ENCODE measurements around the gene TTC28. TPM values are rescaled to one million over a fixed set of nuclear protein-coding genes. Genes with fewer than 3 reads are reported as not detected.

The TTC28 gene
- total RNA-seq, 1 experiment from 2014 or later, result 0.12 TPM

GRCh38 chr22:28410050-28410816, 269.4 kb downstream of the TTC28 start:
- H3K4me2 ChIP-seq (ENCODE audit: low read length), result no peak overlapping the region
- TF ChIP-seq ZBTB33 (IDR thresholded peaks at IDR 0.05; ENCODE audit: extremely low read depth, insufficient replicate concordance, low read length) (no peak), EZH2phosphoT487 (IDR thresholded peaks at IDR 0.05; ENCODE audit: borderline replicate concordance) (no peak), TCF7L2 (IDR thresholded peaks at IDR 0.05; ENCODE audit: borderline replicate concordance, extremely low read depth, insufficient read depth, insufficient read length) (no peak), SIN3A (IDR thresholded peaks at IDR 0.05; ENCODE audit: low read depth) (no peak), MAX (IDR thresholded peaks at IDR 0.05) (no peak), ZFX (IDR thresholded peaks at IDR 0.05) (no peak), REST (IDR thresholded peaks at IDR 0.05; ENCODE audit: low read depth) (no peak), SP1 (IDR thresholded peaks at IDR 0.05; ENCODE audit: low read depth) (no peak)
- POLR2A ChIA-PET, result no interaction called here

More at GRCh38 chr22:28410050-28410816, 269.4 kb downstream of the TTC28 start:
- Histone ChIP-seq H2AFZ (ENCODE audit: low read depth, low read length, poor library complexity, severe bottlenecking) (no peak overlapping the region), H3K79me2 (ENCODE audit: insufficient read depth, low read length) (no peaks in the 10 kb centered on the region), H3K36me3 (ENCODE audit: control insufficient read depth in 1 of 2, insufficient read depth in 2 of 2, low read length in 2 of 2) (no peaks in the 10 kb centered on the region), H3K9me2 (ENCODE audit: insufficient read depth) (no peaks in the 10 kb centered on the region), H3K4me1 (ENCODE audit: control insufficient read depth in 1 of 2, insufficient read depth in 2 of 2, low read length in 2 of 2) (no peaks in the 10 kb centered on the region), H3K4me3 (replicated peaks in 1 of 2; ENCODE audit: low read depth in 1 of 2, low read length in 2 of 2) (no peak overlapping the region), H4K20me1 (ENCODE audit: insufficient read depth) (no peaks in the 10 kb centered on the region), H3K9me3 (ENCODE audit: control insufficient read depth in 1 of 2, insufficient read depth in 1 of 2, low read depth in 1 of 2, low read length in 2 of 2) (no peaks in the 10 kb centered on the region), H3K27me3 (ENCODE audit: insufficient read depth, low read length) (peaks cover 75% of the 10 kb centered on the region), H3K27ac (ENCODE audit: low read depth, low read length) (no peak overlapping the region), H3K9ac (ENCODE audit: low read length) (no peak overlapping the region)
- RAD21 ChIA-PET (ENCODE audit: low non-redundant PET in 1 of 2, low total read pairs in 2 of 2, uncharacterized antibody in 2 of 2, unreplicated experiment in 2 of 2), result no interaction called here
- BruUV-seq (replicated peaks), result no TSS peak
- DNase-seq (ENCODE audit: low read depth, low spot score) (no peak), ATAC-seq (no peak)
- intact Hi-C loops (cut with micrococcal nuclease), result no loop called here
- CTCF ChIA-PET, result no interaction called here
